ENCODE measurements around the gene PSORS1C1. TPM values are rescaled to one million over a fixed set of nuclear protein-coding genes. Genes with fewer than 3 reads are reported as not detected.

The PSORS1C1 gene
- total and polyA plus RNA-seq, 2 donors (not counting 1 experiment from before 2014, with no cell fraction given): 0.40 to 0.66 TPM

DNA sequence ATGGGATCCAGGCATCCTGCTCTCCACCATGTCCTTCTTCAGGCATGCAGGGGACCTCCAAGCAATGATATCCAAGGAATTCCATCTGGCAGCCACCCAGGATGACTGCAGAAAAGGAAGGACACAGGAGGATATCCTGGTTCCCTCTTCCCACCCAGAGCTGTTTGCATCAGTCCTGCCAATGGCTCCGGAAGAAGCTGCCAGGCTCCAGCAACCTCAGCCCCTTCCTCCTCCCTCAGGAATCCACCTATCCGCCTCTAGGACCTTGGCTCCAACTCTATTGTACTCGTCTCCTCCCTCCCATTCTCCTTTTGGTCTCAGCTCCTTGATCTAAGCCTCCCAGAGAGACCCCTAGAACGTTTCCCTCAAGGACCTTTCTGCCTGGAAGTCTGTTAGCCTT lies 25.0 kb downstream of the PSORS1C1 start:
- TF ChIP-seq, protein P1, sequence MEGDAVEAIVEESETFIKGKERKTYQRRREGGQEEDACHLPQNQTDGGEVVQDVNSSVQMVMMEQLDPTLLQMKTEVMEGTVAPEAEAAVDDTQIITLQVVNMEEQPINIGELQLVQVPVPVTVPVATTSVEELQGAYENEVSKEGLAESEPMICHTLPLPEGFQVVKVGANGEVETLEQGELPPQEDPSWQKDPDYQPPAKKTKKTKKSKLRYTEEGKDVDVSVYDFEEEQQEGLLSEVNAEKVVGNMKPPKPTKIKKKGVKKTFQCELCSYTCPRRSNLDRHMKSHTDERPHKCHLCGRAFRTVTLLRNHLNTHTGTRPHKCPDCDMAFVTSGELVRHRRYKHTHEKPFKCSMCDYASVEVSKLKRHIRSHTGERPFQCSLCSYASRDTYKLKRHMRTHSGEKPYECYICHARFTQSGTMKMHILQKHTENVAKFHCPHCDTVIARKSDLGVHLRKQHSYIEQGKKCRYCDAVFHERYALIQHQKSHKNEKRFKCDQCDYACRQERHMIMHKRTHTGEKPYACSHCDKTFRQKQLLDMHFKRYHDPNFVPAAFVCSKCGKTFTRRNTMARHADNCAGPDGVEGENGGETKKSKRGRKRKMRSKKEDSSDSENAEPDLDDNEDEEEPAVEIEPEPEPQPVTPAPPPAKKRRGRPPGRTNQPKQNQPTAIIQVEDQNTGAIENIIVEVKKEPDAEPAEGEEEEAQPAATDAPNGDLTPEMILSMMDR (conservative IDR thresholded peaks at IDR 0.05 in 1 of 2, IDR thresholded peaks at IDR 0.05 in 1 of 2; ENCODE audit: low read depth in 1 of 2, low read length in 2 of 2): no peak
- TF ChIP-seq EZH2 (IDR thresholded peaks at IDR 0.05; ENCODE audit: low read length, missing control alignments): no peak
- H2AFZ ChIP-seq (ENCODE audit: low read length): no peak overlapping the region

DNA sequence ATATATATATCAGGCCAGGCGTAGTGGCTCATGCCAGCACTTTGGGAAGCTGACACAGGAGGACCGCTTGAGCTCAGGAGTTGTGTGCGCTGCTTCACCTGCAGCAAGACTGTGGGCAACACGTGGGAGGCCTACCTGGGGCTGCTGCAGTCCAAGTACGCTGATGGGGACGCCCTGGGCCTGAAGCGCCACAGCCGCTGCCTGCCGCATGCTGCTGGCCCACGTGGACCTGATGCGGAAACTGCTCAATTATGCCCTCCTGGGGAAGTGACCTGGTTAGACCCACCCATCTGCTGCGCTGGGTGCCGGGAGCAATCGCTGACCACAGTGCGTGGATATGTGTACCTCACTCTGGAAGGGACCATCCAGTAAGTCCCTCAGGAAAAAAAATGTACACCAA lies 26.0 kb downstream of the PSORS1C1 start:
- Histone ChIP-seq H4K20me1 (ENCODE audit: control insufficient read depth, extremely low read depth, insufficient read depth, low read length) (no peaks in the 10 kb centered on the region), H3K27ac (ENCODE audit: insufficient read depth, low read length) (no peak overlapping the region)

More for the DNA sequence above, 25.0 kb downstream of the PSORS1C1 start:
- Histone ChIP-seq H3K4me3 (replicated peaks in 1 of 4; ENCODE audit: control extremely low read depth in 1 of 4, insufficient read depth in 1 of 4, low read depth in 3 of 4, low read length in 4 of 4) (no peak overlapping the region), H3K27me3 (ENCODE audit: control insufficient read depth, insufficient read depth, low read length) (no peaks in the 10 kb centered on the region), H3K4me2 (ENCODE audit: extremely low read depth, insufficient read depth, low read length) (no peak overlapping the region), H4K20me1 (ENCODE audit: control insufficient read depth, extremely low read depth, insufficient read depth, low read length) (no peaks in the 10 kb centered on the region), H3K9me3 (ENCODE audit: control insufficient read depth, insufficient read depth, low read depth, low read length) (no peaks in the 10 kb centered on the region), H3K27ac (ENCODE audit: insufficient read depth, low read length) (no peak overlapping the region), H3K9ac (ENCODE audit: insufficient read depth, low read length) (no peak overlapping the region), H3K79me2 (ENCODE audit: control insufficient read depth, insufficient read depth, low read length) (no peaks in the 10 kb centered on the region), H3K36me3 (ENCODE audit: control insufficient read depth, insufficient read depth, low read length) (peaks cover 1% of the 10 kb centered on the region), H3K4me1 (ENCODE audit: control insufficient read depth, extremely low read depth, insufficient read depth, low read length) (peaks cover 3% of the 10 kb centered on the region)
- peak in 1 of 2 donors; percentile 56 for DNase-seq (ENCODE audit: low read depth in 2 of 2)

DNA sequence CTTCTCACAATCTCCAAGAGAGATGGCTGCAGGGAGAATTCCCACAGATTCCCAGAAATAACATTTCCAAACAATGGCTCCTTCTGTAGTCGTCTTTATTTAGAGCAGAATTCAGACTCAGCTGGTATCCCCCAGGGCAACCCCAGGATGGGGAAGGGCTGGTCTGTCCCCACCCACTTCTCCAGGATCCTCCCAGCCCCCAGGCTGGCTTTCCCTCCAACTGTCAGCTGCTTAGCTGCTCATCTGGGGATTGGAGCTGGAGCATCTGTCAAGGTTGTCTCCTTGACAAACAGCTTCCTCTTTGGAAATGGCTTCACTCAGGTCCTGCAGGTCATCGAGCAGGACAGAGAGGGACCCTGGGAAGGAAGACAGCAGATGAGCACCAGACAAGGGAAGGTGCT lies 27.8 kb downstream of the PSORS1C1 start:
- no peak overlapping the region for H2AFZ ChIP-seq (ENCODE audit: low read length)
- TF ChIP-seq EZH2 (IDR thresholded peaks at IDR 0.05; ENCODE audit: low read length, missing control alignments): no peak
- TF ChIP-seq, protein P1 (conservative IDR thresholded peaks at IDR 0.05 in 1 of 2, IDR thresholded peaks at IDR 0.05 in 1 of 2; ENCODE audit: low read depth in 1 of 2, low read length in 2 of 2): no peak
- no peak overlapping the region for H3K4me2 ChIP-seq (ENCODE audit: extremely low read depth, insufficient read depth, low read length)
- H3K9me3 ChIP-seq (ENCODE audit: control insufficient read depth, insufficient read depth, low read depth, low read length): no peaks in the 10 kb centered on the region
- no peak overlapping the region for H3K4me3 ChIP-seq (replicated peaks in 1 of 4; ENCODE audit: control extremely low read depth in 1 of 4, insufficient read depth in 1 of 4, low read depth in 3 of 4, low read length in 4 of 4)
- H3K9ac ChIP-seq (ENCODE audit: insufficient read depth, low read length): no peak overlapping the region
- no peaks in the 10 kb centered on the region for H3K79me2 ChIP-seq (ENCODE audit: control insufficient read depth, insufficient read depth, low read length)
- peaks cover 3% of the 10 kb centered on the region for H3K4me1 ChIP-seq (ENCODE audit: control insufficient read depth, extremely low read depth, insufficient read depth, low read length)
- H4K20me1 ChIP-seq (ENCODE audit: control insufficient read depth, extremely low read depth, insufficient read depth, low read length): no peaks in the 10 kb centered on the region
- peaks cover 1% of the 10 kb centered on the region for H3K36me3 ChIP-seq (ENCODE audit: control insufficient read depth, insufficient read depth, low read length)
- DNase-seq (ENCODE audit: low read depth in 2 of 2): no peak
- no peaks in the 10 kb centered on the region for H3K27me3 ChIP-seq (ENCODE audit: control insufficient read depth, insufficient read depth, low read length)
- no peak overlapping the region for H3K27ac ChIP-seq (ENCODE audit: insufficient read depth, low read length)

More for the DNA sequence above, 26.0 kb downstream of the PSORS1C1 start:
- Histone ChIP-seq H2AFZ (ENCODE audit: low read length) (no peak overlapping the region), H3K9ac (ENCODE audit: insufficient read depth, low read length) (no peak overlapping the region), H3K9me3 (ENCODE audit: control insufficient read depth, insufficient read depth, low read depth, low read length) (no peaks in the 10 kb centered on the region), H3K4me3 (replicated peaks in 1 of 4; ENCODE audit: control extremely low read depth in 1 of 4, insufficient read depth in 1 of 4, low read depth in 3 of 4, low read length in 4 of 4) (no peak overlapping the region), H3K4me1 (ENCODE audit: control insufficient read depth, extremely low read depth, insufficient read depth, low read length) (peaks cover 3% of the 10 kb centered on the region), H3K79me2 (ENCODE audit: control insufficient read depth, insufficient read depth, low read length) (no peaks in the 10 kb centered on the region), H3K4me2 (ENCODE audit: extremely low read depth, insufficient read depth, low read length) (no peak overlapping the region), H3K36me3 (ENCODE audit: control insufficient read depth, insufficient read depth, low read length) (peaks cover 1% of the 10 kb centered on the region), H3K27me3 (ENCODE audit: control insufficient read depth, insufficient read depth, low read length) (no peaks in the 10 kb centered on the region)
- DNase-seq (ENCODE audit: low read depth in 2 of 2): no peak
- TF ChIP-seq, protein P1 (conservative IDR thresholded peaks at IDR 0.05 in 1 of 2, IDR thresholded peaks at IDR 0.05 in 1 of 2; ENCODE audit: low read depth in 1 of 2, low read length in 2 of 2): no peak
- TF ChIP-seq EZH2 (IDR thresholded peaks at IDR 0.05; ENCODE audit: low read length, missing control alignments): no peak
